Brain microvascular endothelial cell (primary cell): ENCODE results near the gene PLAGL2.
"Not testable (repeated sequence)": the region's sequence is repeated elsewhere in the genome, so short reads cannot be mapped to it uniquely, and the experiment has no call there.

Experiments used
- DNase-seq: peaks from one replicate; pipeline ENCODE4 v3.0.0-alpha.2; 2020
- H3K27ac ChIP-seq: fragments of 250-450 bp; sonication (Bioruptor Pico); 2 replicates; pipeline ENCODE4 v1.5.1; 2020; ENCODE audit warnings: mild to moderate bottlenecking, moderate library complexity
- H3K27me3 ChIP-seq: fragments of 250-450 bp; sonication (Bioruptor Pico); replicated peaks from 2 replicates; pipeline ENCODE4 v1.5.1; 2020; ENCODE audit warnings: mild to moderate bottlenecking
- H3K36me3 ChIP-seq: fragments of 250-450 bp; sonication (Bioruptor Pico); replicated peaks from 2 replicates; pipeline ENCODE4 v1.5.1; 2020; ENCODE audit warnings: mild to moderate bottlenecking
- H3K4me3 ChIP-seq: 2 replicates; pipeline ENCODE4 v1.5.1; 2011; ENCODE audit warnings: low read depth, mild to moderate bottlenecking, control low read depth, low read length, moderate library complexity
- in situ Hi-C: cut with HindIII; loops from 2 replicates; pipeline ENCODE4 v1.10.0; 2017; ENCODE audit warnings: low sequenced_read_pairs, low pct_ligation_motif_present
- TF ChIP-seq, protein P1 (sequence below): IDR thresholded peaks from 2 replicates; pipeline ENCODE4 v1.5.1; 2011; ENCODE audit warnings: low read depth, mild to moderate bottlenecking, moderate library complexity, low read length, control low read depth, inconsistent platforms; ENCODE audit errors: missing control alignments

PLAGL2 gene

DNA sequence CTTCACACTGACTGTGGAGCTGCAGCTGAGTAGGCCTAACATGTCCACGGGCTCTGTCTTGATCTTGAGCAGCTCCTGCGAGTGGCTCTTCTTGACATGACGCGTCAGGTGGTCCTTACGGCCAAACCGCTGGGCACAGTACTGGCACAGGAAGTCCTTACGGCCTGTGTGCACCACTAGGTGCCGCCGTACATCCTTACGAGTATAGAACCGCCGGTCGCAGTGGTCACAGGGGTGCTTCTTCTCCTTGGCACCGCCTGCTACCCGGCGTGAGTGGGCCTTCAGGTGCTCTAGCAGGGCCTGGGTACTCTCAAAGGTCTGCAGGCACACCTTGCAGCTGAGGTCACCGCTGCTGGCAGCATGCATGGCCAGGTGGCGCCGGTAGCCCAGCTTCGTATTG lies 10.4 kb downstream of the PLAGL2 start:
- in situ Hi-C loops, H3K27me3 ChIP-seq, H3K4me3 ChIP-seq, DNase-seq, H3K27ac ChIP-seq: not testable (repeated sequence)
- TF ChIP-seq, protein P1, sequence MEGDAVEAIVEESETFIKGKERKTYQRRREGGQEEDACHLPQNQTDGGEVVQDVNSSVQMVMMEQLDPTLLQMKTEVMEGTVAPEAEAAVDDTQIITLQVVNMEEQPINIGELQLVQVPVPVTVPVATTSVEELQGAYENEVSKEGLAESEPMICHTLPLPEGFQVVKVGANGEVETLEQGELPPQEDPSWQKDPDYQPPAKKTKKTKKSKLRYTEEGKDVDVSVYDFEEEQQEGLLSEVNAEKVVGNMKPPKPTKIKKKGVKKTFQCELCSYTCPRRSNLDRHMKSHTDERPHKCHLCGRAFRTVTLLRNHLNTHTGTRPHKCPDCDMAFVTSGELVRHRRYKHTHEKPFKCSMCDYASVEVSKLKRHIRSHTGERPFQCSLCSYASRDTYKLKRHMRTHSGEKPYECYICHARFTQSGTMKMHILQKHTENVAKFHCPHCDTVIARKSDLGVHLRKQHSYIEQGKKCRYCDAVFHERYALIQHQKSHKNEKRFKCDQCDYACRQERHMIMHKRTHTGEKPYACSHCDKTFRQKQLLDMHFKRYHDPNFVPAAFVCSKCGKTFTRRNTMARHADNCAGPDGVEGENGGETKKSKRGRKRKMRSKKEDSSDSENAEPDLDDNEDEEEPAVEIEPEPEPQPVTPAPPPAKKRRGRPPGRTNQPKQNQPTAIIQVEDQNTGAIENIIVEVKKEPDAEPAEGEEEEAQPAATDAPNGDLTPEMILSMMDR = peak; percentile 9
- H3K36me3 ChIP-seq = peaks cover 49% of the 10 kb centered on the region

DNA sequence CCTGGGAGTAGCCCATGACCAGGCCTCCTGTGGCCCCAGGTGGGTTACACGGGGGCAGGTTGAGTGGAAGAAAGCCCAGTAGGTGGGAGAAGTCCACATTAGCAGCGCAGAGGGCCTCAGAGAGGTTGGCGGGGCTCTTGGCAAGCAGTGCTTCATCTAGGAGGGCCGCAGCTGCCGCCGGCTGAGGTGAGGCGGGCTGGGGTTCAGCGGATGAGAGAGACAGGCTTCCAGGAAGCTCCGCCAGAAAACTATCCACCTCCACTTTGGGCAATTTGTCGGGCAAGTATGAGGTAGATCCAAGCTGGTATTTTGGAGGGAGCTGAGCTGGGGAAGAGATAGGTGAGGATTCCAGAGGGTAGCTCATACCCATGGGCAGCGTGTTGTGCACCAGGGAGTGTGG lies 10.9 kb downstream of the PLAGL2 start:
- H3K4me3 ChIP-seq, H3K27me3 ChIP-seq, DNase-seq, in situ Hi-C loops, H3K27ac ChIP-seq: not testable (repeated sequence)
- H3K36me3 ChIP-seq = peaks cover 49% of the 10 kb centered on the region

DNA sequence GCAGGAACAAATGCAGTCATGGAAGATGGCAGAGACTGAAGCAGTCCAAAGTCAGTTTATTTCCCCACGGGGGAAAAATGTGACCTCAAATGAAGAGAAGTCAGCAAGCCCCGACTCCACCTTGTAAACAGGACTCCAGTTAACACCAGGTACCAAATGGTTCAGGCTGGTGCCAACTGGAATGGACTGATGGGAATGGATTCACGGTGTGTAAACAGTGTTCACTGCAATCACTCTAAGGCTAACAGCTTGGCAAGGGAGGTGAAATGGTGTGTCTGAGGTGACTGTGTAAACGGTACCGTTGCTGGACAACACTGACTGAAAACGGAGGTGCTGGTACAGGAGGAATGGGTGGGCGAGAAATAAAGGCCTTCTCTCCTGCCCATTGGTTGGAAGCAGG lies 12.0 kb downstream of the PLAGL2 start:
- no peak for DNase-seq
- H3K36me3 ChIP-seq = peaks cover 41% of the 10 kb centered on the region
- no peak overlapping the region for H3K4me3 ChIP-seq
- in situ Hi-C loops = no loop called here
- TF ChIP-seq, protein P1 = no peak
- H3K27ac ChIP-seq = no peak overlapping the region
- H3K27me3 ChIP-seq = no peaks in the 10 kb centered on the region

DNA sequence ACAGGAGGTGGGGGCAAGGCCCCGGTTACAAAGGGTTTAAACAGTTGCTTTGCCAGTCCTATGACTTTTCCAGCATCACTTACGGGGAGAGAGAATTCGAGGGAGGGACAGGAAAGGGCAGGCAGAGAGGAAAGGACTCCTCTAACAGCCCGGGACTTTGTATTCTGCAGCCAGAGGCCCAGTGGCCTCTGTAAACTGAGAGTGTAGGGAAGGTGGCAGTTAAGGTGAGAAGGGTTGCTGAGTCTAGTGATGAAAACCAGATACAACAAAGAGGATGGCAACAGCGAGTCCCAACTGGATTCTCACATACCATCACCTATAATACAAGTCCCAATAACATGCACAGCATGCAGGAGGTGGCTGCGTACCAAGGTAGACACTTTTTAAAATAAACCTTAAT lies 13.5 kb downstream of the PLAGL2 start:
- H3K27ac ChIP-seq = no peak overlapping the region
- H3K27me3 ChIP-seq = no peaks in the 10 kb centered on the region
- TF ChIP-seq, protein P1 = no peak
- H3K36me3 ChIP-seq = peaks cover 29% of the 10 kb centered on the region
- no peak for DNase-seq
- H3K4me3 ChIP-seq = no peak overlapping the region
- in situ Hi-C loops = no loop called here

DNA sequence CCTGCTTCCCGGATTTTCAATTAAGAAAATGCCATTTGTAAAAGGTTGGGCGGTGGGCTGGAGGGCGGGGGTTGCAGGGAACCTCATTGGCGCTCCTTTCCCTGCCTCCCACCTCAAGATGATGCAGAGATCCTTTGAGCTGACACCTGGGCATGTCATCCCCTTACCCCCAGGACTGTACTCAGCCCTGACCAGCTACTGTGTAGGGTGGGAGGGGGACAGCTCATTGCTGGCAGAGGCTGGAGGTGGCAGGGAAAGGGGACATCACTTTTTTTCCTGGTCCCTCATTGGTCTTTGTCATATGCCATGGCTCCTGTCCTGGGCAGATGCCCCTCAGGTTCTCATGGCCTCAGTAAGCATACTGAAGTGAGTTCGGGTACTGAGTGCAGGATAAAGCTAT lies 14.2 kb downstream of the PLAGL2 start:
- H3K27me3 ChIP-seq, H3K27ac ChIP-seq, DNase-seq, H3K4me3 ChIP-seq, in situ Hi-C loops: not testable (repeated sequence)
- H3K36me3 ChIP-seq = peaks cover 22% of the 10 kb centered on the region

DNA sequence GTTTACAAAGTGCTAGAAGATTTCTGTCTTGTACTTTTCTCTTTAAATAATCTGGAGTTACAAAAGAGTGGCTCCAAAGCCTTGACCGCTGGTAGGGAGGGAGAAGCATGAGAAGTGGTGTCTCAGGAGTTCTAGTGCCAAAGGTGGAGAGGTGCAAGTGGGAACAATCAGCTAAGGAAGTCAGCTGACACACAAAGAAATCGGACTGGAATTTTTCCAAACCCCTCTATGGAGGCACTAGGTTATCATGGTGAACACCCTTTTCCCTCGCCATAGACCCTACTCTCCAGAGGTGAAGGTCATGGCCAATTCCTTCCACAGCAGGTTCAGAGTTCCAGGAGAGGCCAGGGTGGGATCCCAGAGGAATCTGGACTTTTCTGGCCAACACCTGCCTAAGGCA lies 14.8 kb downstream of the PLAGL2 start:
- TF ChIP-seq, protein P1 = no peak
- in situ Hi-C loops = no loop called here
- no peak overlapping the region for H3K4me3 ChIP-seq
- no peak overlapping the region for H3K27ac ChIP-seq
- H3K27me3 ChIP-seq = no peaks in the 10 kb centered on the region
- peaks cover 21% of the 10 kb centered on the region for H3K36me3 ChIP-seq
- no peak for DNase-seq

DNA sequence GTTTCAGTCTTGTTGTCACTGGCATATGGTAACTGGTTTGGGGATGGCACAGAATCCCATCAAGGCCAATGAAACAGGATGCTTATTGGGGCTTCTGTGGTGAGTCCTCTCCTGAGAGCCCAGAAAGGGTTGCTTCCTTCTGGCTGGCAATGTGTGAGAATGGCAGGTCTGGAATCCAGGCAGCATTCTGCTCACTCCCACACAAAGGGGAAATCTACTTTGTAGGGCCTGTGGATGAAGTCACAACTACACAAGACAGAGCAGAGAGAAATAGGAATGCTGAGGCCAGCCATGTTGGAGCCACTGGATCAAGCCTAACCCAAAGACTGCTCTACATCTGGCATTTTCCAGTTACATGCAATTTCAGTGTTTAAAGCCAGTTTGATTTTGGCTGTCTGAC lies 15.7 kb downstream of the PLAGL2 start:
- no peaks in the 10 kb centered on the region for H3K27me3 ChIP-seq
- in situ Hi-C loops = no loop called here
- no peak overlapping the region for H3K4me3 ChIP-seq
- H3K36me3 ChIP-seq = peaks cover 13% of the 10 kb centered on the region
- no peak overlapping the region for H3K27ac ChIP-seq
- TF ChIP-seq, protein P1 = no peak
- no peak for DNase-seq
